ENCODE results near the gene CLCN2.

Gene CLCN2

DNA sequence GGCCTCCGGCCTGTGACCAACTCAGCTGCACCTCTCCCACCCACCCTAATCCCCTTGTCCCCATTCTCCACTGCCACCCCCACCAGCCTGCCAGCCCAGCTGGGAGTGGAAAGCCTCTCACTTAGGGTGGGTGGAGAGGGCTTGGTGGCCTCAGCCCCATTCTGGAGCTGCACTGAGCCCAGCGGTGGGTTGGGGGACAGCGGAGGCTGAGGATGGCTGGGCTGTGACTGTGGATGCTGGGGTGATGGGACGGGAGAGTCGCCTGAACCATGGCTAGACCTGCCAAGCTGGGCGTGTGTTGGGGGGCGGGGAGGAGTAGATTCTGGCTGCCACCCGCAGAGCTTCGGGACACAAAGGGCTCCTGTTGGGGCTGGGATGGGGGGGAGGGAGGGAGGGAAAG is 1.8 kb downstream of the CLCN2 start:
- DNase-seq, result no peak

DNA sequence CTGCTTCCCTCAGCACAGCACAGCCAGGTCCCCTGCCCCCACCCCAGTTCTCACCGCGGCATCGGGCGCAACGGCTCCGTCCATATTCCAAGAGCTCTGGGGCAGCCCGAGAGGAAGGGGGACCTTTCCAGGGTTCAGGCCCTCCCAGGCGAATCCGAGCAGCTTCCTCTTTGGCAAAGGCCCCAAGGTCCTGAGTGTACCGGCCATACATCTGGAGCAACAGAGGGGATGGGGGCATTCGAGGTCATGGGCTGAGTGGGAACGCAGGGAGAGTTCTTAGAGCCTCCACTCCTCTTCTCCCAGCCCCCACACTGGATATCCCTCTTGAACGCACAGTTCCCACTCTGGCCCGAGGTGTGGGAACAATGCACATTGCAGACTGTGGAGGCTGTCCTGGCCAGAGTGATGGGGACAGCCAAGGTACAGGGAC is 2.5 kb downstream of the CLCN2 start:
- no peak for DNase-seq

DNA sequence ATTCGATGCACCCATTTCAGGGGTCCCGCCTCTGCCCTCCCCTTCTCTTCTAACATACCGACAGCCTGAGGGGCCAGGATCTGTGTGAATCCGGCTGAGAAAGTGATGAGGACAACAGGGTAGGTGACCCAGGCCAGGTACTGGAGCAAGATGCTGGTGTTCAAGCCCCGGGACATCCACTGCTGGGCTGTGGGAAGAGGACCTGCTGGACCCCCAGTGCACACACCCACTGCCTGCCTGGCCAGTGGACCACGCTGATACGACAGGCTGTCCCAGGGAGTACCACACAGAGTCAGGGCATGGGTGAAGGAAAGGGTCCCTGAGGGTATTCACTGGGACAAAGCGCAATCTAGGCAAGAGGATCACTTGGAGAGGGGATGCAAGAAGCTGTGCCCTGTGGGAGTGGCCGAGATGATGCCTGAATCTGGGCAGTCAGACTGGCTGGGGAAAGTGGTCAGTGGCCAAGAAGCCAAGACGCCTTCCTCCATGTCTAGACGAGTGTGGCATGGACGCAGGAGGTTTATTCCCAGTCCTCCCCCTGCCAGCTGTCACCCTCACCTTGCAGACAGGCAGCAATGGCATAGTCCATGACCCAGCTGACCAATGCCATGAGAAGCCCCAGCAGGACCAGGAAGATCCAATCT is 3.2 kb downstream of the CLCN2 start:
- DNase-seq, result no peak

DNA sequence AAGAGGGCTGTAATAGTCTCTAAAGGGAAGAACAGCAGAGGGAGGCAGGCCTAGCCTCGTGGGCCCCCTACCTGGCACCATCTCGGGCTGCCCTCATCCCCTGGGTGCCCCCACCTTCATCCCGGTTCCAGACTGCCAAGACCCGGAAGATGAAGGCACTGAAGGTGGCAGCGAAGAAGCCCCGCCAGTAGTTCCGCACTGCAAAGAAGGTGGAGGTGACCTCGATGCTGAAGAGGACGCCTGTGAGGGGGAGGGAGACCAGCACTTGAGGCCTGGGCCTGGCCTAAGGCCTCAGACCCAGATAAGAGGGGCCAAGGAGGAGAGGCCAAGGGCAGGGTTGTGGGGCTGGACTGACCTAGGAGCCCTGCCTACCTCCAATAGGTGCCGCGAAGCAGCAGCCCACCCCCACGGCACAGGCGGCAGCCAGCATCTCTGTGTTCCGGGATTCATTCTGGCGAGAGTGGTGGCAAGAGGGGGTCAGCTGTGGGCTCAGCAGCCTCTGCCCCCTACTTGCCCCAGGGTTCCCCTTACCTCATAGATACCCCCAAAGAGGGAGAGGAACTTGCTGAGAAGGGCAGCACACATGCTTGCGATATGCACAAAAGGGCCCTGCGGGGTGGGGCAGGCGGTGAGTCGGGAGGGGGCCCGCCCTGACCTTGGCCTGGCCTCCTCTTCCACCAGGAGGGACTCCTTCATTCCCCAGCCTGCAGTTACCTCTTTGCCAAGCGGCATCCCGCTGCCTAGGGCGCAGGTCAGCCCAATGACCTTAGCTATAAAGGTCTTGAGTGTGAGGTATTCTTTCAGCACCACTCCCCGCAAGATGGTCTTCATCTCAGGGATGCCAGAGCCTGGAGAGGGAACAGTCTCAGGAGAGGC is 3.9 kb downstream of the CLCN2 start:
- no peak for DNase-seq

DNA sequence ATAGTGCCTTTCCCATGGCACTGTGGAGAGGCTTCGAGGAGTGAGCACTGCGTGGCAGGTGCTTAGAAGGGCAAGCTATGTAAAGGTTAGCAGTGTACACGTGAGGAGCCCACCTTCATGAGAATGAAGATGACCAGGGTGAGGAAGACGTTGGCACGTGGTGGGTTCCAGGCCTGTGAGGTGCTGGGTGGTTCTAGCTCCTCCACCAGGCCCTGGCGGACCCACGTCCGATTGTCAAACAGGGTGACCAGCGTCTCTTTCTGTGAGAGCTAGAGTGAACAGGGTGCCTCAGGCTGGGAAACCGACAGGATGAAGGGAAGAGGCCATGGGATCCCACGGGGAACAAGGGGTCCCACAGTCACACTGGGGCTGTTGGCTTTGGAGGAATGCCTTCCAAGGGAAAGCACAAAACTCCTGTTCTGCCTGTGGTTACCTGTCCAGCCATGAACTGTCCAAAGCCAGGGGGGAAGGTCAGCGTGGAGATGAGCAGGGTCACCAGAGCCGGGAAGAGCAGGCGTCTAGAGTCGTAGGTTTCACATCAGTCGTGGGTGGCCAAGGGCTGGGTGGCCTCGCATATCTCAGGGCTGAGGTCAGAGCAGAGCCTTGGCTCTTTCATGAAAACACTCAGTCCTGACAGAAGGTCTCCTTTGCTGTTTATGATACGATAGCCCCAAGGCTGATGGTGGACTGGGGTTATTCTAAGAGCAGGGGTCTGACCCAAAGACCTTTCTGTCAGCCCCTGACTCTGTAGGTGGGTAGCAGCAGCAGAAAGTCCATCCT is 6.0 kb downstream of the CLCN2 start:
- DNase-seq, result no peak

DNA sequence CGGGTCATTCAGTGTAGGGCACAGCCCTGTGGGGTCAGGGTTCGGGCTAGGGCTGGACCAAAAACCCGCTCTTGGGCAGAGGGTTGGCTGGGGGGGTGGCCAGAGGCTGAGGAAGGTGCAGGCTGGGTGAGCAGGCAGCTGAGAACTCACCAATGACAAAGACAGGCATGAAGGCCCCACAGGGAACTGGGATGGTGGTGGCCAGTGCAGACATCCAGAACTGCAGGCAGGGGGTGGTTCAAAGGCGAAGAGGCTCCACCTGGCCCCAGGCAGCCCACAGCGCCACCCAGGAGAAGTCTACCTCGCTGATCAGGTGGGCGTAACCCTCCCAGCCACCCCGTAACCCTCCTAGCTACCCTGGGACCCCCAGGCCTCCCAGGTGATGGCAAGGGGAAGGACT is 6.7 kb downstream of the CLCN2 start:
- no peak for DNase-seq

DNA sequence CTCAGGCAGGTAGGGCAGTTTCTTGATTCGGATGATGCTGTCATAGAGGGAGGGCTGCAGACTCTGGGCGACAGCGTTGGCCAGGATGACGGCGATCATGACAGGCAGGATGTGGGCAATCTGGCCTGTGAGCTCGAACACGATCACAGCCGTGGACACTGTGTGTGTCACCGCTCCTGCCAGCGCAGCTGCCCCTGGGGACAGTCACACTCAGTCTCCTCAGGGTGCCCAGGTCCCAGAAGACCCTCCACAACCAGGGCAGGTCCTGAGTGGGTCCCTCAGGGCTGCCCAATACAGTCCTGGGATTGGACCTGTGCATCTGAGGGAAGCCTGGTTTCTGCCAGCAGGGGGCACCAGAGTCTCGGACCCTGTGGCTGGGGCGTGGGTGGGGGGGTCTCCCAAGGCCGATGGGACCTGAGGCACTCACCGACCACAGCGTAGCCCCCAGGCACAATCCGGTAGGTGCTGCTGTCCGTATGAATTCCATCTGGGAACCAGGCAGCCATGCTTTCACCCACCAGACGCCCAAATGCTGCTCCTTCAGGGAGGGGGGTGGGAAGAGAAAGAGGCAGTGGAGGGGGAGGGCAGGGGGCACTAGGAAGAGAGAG is 7.2 kb downstream of the CLCN2 start:
- peak; percentile 18 to 66 (median 54) for DNase-seq

DNA sequence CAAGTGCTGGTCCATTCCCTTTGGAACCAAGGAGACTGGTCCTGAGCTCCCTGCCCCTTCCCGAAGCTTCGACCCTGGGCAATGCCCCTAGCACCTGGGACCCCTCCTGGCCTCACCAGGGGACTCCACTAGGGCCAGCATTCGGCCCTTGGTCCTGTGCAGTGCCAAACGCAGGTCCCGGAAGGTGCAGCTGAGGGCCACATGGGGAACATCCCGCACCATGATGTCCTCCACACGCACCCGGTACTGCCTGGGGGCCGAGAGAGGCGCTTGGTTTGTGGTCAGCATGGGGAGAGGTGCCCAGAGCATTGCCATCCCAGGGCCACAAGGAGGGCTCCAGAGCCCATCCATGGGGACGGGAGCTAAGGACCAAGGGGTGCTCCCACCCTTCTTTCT is 7.9 kb downstream of the CLCN2 start:
- DNase-seq, result no peak

DNA sequence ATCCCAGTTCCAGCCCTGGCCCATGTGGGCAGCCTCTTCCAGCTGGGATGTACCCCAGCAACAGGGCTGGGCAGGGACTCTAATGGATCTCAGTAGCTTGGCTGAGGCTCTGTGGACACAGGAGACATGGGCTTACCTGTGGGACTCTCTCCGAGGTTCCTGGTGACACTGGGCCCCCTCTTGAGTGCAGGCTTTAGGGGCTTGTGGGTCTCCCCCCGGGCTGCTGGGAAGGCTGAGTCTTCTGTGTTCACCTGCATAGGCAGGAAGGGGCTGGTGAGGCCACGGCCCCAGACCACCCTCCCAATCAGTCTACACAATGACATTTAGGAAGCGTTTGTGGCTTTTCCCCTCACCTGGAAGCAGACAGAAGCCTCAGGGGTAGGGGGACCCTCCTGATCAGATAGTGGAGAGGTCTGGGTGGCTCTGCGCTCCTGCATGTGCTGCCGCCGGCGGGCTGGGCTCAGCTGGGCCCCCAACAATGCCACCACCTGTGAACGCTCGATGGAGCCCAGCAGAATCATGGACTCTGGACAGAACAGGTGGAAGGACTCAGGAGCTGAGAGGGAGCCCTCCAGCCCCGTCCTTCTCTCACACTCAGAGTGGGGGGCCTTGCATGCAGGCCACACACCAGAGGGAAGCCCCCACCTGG is 8.4 kb downstream of the CLCN2 start:
- DNase-seq, result no peak

DNA sequence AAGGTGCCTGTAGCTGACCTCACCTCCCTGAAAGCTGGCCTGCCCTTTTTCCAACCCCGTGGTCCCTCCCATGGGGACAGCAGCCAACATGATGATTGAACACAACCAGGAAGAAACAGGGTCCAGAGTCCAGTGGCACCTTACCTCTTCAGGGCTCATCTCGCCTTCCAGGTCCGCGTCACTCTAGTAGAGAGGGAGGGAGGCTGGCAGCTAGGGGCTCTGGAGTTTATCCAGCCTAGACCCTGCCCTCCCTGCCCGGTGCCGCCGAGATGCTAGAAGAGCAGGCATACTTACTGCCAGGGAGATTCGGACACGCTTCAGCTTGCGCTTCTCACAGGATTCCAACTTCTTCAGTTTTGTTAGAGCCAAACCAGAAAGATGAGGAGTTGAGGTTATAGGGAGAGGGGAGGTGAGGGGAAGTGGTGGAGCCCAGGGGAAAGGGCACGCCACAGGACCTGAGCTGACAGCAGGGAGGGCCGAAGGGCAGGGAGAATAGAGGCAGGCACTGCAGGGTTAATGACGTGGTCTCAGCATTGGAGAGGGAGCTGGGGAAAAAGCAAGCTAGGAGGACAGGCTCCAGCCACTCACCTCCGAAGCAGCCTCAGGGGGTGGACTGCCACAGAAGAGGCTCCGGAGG is 9.1 kb downstream of the CLCN2 start:
- DNase-seq, result no peak

DNA sequence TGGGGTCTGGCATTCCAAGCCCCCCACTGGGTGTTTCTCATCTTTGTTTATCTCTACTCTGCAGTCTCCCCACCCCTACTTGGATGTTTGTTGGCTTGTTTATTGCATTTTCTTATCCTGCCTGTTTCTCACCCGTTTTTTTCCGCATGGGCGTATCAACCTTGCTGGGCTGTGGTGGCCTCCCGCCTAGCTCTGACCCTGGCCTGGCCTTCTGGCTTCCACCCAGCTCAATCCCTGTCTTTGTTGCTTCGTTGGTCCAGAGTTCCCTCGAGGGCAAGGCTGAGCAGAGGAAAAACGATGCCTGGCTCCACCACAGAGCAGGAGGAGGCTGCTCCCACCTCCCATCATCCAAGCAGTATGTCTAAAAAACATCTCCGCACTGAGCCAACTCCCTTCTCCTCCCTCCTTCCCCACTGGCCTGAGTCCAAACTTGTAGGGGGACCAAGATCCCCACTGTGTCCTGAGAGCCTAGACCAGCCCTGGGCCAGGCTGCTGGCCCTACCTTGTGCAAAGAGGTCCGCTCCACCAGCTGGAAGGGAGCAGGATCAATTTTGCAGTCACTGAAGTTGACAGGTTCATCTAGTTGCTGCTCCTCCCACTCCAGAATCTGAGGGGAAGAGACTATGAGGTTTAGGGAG is 9.8 kb downstream of the CLCN2 start:
- DNase-seq, result no peak

DNA sequence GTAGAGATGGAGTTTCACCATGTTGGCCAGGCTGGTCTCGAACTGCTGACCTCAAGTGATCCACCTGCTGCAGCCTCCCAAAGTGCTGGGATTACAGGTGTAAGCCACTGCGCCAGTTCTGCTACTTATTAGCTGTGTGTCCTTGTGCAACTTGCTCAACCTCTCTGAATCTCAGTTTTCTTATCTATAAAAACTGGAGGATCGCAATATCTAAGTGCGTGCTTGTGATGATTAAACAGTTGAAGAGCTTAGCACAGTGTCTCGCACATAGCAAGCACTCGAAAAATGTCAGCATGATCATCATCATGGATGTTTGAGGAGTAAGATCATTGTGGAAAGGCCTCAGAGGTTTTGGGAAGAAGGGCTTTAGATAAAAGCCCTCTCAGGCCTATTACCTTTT is 10.8 kb downstream of the CLCN2 start:
- no peak for DNase-seq

DNA sequence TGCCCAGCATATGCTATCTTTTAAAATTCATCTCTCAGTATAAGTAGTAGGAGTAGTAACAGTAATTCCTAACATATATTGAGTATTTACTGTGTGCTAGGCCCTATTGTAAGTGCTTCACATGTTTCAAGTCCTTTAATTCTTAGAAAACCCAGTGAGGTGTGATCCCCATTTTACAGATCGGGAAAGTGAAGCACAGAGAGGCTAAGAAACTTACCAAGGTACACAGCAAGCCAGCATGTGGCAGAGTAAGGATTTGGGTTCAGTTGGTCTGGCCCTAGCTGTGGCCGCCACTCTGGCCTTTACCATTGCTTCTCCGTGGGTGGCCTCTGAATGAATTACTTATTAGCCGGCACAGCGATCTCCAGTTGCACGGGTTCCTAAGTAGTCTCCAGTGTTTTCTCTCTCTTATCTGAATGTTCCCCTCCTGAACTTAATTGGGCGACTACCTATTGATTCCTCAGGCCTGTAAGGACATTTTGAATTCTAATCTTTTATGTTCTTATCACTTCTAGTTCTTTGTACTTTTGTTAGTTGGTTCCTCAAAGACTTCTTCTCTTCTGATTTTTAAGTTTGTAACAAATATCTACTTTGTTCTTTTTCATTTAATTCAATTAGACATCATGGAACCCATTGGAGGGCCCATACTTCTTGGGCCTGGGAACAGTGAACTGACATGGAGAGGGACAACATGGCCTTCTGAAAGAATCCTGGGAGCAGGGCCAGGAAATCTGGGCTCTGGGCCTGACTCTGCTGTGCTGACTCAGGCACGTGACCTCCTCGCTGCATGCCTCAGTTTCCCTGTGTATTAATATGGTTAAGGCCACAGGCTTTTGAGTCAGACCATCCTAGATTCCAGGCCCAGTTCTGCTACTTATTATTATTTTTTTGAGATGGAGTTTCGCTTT is 11.6 kb downstream of the CLCN2 start:
- no peak for DNase-seq

DNA sequence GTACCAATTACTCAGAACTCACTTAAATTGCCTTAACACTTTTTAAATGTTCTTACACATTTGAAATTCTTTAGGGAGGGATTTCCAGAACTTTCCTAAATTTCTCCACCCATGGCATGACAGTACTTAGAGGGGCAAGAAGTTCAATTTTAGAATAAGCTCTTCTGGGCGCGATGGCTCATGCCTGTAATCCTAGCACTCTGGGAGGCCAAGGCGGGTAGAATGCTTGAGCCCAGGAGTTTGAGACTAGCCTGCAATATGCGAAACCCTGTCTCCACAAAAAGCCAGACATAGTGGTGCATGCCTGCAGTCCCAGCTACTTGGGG is 13.4 kb downstream of the CLCN2 start:
- no peak for DNase-seq

DNA sequence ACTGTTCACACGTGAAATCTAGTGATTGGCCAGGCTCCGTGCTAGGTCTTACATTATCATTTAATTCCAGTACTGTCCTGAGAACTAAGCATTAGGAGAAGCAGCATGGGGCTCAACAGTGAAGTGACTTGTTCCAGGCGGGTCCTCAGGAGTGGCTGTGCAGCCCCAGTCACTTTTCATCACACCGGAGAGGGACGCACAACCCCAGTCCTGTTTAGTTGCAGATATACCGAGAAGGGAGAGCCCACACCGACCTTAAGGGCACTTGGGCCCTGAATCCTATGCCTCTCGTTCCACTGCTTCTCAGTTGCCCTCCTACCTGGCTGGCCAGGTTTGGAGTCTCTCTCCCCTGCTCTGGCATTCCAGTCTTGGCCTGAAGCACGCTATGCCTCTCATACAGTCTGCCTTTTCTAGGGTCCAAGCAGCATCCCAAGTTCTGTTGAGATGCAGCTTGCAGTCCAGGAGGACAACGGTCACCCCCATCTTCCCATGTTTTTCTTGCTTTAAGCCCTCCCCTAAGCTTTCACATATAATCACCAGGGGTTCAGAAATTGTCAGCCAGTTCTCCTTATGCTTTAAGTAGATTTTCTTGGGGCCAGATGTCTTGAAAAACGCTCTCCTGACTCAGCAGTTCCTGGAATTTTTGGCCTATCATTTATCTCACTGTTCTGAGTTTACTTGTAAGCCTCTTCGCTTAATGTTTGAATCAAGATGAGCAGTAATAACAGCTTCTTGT is 13.9 kb downstream of the CLCN2 start:
- no peak for DNase-seq

DNA sequence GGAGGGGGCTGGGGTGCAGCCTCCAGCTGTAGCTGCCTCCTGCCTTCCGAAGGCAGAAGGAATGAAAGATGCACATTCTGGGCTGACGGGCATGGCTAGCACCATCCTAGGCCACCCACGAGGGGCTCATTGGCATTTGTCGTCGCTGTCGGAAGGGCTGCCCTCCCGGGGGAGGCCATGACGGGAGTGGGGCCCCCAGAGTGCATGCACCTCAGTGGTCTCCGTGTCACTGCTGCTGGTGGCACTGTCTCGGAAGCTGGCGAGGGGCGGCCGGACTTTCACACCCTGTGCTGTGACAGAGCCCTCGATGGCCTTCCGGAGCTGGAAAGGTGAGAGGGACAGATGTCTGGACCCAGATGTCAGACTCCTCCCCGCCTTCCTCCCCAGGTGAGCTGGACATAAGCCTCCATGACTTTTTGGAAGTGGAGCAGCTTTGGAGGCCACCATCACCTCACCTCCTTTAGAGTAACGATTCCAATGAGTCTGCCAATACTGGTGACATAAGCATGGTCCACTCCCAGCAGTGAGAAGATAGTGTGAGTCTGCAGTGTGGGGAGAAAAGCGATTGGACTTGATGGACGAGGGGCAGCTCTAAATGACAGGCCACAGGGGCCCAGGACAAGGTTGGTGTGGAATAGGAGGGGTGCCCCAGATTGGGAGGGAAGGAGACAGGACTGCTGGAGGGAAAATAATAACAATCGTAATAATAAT is 14.8 kb downstream of the CLCN2 start:
- no peak for DNase-seq

DNA sequence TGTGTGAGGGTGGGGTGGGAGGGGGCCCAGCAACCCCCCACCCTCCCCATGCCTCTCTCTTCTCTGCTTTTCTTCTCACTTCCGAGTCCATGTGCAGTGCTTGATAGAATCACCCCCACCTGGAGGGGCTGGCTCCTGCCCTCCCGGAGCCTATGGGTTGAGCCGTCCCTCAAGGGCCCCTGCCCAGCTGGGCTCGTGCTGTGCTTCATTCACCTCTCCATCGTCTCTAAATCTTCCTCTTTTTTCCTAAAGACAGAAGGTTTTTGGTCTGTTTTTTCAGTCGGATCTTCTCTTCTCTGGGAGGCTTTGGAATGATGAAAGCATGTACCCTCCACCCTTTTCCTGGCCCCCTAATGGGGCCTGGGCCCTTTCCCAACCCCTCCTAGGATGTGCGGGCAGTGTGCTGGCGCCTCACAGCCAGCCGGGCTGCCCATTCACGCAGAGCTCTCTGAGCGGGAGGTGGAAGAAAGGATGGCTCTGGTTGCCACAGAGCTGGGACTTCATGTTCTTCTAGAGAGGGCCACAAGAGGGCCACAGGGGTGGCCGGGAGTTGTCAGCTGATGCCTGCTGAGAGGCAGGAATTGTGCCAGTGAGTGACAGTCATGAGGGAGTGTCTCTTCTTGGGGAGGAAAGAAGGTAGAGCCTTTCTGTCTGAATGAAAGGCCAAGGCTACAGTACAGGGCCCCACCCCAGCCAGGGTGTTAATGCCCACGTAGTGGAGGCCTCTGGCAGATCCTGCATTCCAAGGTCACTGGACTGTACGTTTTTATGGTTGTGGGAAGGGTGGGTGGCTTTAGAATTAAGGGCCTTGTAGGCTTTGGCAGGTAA is 15.9 kb downstream of the CLCN2 start:
- DNase-seq, result no peak

DNA sequence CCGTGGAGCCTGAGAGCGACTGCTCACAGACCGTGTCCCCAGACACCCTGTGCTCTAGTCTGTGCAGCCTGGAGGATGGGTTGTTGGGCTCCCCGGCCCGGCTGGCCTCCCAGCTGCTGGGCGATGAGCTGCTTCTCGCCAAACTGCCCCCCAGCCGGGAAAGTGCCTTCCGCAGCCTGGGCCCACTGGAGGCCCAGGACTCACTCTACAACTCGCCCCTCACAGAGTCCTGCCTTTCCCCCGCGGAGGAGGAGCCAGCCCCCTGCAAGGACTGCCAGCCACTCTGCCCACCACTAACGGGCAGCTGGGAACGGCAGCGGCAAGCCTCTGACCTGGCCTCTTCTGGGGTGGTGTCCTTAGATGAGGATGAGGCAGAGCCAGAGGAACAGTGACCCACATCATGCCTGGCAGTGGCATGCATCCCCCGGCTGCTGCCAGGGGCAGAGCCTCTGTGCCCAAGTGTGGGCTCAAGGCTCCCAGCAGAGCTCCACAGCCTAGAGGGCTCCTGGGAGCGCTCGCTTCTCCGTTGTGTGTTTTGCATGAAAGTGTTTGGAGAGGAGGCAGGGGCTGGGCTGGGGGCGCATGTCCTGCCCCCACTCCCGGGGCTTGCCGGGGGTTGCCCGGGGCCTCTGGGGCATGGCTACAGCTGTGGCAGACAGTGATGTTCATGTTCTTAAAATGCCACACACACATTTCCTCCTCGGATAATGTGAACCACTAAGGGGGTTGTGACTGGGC is 16.7 kb downstream of the CLCN2 start:
- DNase-seq, result no peak
